Chondrocyte (in vitro differentiated cells): ENCODE data around the gene CLIC5. TPM values are rescaled to one million over a fixed set of nuclear protein-coding genes. Genes with fewer than 3 reads are reported as not detected.

ENCODE experiments used
- DNase-seq: peaks from one replicate; pipeline ENCODE4 v3.0.0; 2021; ENCODE audit warnings: mixed read lengths, low spot score
- H3K27ac Mint-ChIP-seq: one replicate; pipeline ENCODE4 v1.8.0; 2021; ENCODE audit warnings: mild to moderate bottlenecking, moderate library complexity, mixed read lengths; ENCODE audit not compliant: unreplicated experiment
- H3K27me3 Mint-ChIP-seq: 2 replicates; pipeline ENCODE4 v1.8.0; 2021; ENCODE audit warnings: low read depth, mixed read lengths
- H3K36me3 Mint-ChIP-seq: 2 replicates; pipeline ENCODE4 v1.8.0; 2021; ENCODE audit warnings: low read depth, mixed read lengths
- H3K4me1 Mint-ChIP-seq: 2 replicates; pipeline ENCODE4 v1.8.0; 2021; ENCODE audit warnings: low read depth, mild to moderate bottlenecking, mixed read lengths
- H3K4me3 Mint-ChIP-seq: one replicate; pipeline ENCODE4 v1.8.0; 2021; ENCODE audit warnings: mild to moderate bottlenecking, moderate library complexity, mixed read lengths; ENCODE audit not compliant: unreplicated experiment
- H3K9me3 Mint-ChIP-seq: 2 replicates; pipeline ENCODE4 v1.8.0; 2021; ENCODE audit warnings: low read depth, mixed read lengths
- total RNA-seq: library from RNA; stranded (reverse); gene quantifications from 3 replicates; pipeline ENCODE4 v1.2.1, GENCODE V29; 2021
- TF ChIP-seq, protein P1 (sequence below): fragments of 200-600 bp; sonication (generic); IDR thresholded peaks from 2 replicates; pipeline ENCODE4 v1.5.0; 2021; ENCODE audit warnings: antibody characterized with exemption, mild to moderate bottlenecking, moderate library complexity

The CLIC5 gene
- total RNA-seq, 1 donor from 2014 or later, result not detected

GRCh38 chr6:45930420-45931040, 85.1 kb downstream of the CLIC5 start:
- H3K9me3 Mint-ChIP-seq, result no peaks in the 10 kb centered on the region
- TF ChIP-seq, protein P1, sequence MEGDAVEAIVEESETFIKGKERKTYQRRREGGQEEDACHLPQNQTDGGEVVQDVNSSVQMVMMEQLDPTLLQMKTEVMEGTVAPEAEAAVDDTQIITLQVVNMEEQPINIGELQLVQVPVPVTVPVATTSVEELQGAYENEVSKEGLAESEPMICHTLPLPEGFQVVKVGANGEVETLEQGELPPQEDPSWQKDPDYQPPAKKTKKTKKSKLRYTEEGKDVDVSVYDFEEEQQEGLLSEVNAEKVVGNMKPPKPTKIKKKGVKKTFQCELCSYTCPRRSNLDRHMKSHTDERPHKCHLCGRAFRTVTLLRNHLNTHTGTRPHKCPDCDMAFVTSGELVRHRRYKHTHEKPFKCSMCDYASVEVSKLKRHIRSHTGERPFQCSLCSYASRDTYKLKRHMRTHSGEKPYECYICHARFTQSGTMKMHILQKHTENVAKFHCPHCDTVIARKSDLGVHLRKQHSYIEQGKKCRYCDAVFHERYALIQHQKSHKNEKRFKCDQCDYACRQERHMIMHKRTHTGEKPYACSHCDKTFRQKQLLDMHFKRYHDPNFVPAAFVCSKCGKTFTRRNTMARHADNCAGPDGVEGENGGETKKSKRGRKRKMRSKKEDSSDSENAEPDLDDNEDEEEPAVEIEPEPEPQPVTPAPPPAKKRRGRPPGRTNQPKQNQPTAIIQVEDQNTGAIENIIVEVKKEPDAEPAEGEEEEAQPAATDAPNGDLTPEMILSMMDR, result peak; percentile 99
- no peak for DNase-seq
- H3K27me3 Mint-ChIP-seq, result peaks cover 15% of the 10 kb centered on the region
- peaks cover 10% of the 10 kb centered on the region for H3K4me1 Mint-ChIP-seq
- H3K36me3 Mint-ChIP-seq, result no peaks in the 10 kb centered on the region
- H3K4me3 Mint-ChIP-seq, result no peak overlapping the region
- H3K27ac Mint-ChIP-seq, result no peak overlapping the region

- no peak for DNase-seq
- Mint-ChIP-seq H3K4me3 (no peak overlapping the region), H3K27ac (no peak overlapping the region), H3K4me1 (peaks cover 10% of the 10 kb centered on the region), H3K9me3 (no peaks in the 10 kb centered on the region), H3K36me3 (no peaks in the 10 kb centered on the region), H3K27me3 (peaks cover 15% of the 10 kb centered on the region)
- TF ChIP-seq, protein P1, result no peak
These were observed 86.0 kb downstream of the CLIC5 start for GRCh38 chr6:45929421-45930361.

DNA sequence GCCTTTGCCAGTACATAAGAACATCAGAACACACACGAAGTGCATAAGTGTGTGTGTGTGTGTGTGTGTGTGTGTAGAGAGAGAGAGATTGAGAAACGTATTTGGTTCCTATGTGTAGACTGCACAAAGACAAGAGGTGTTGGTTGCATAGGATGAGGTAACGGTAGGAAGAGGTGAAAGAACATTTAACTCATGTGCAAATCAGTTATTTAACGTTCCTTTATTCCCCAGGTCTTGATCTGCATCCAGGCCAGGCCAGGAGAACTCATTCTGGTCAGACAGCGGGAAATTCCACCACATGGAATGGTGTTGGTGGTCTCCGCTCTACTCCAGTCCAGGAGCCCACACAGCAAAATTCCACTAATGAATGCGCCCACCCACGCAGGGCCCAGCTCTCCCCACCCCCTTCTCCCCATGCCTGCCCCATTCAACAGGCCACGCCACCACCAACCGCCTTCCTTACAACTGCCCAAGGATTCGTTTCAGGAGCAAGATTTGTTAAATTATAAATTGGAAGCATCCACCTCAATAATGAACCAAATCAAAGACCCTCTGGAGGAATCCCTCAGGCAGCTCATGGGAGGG, 86.8 kb downstream of the CLIC5 start:
- TF ChIP-seq, protein P1, result no peak
- Mint-ChIP-seq H3K27me3 (peaks cover 15% of the 10 kb centered on the region), H3K9me3 (no peaks in the 10 kb centered on the region), H3K36me3 (no peaks in the 10 kb centered on the region), H3K4me1 (peaks cover 5% of the 10 kb centered on the region), H3K4me3 (no peak overlapping the region), H3K27ac (no peak overlapping the region)
- DNase-seq, result no peak

DNA sequence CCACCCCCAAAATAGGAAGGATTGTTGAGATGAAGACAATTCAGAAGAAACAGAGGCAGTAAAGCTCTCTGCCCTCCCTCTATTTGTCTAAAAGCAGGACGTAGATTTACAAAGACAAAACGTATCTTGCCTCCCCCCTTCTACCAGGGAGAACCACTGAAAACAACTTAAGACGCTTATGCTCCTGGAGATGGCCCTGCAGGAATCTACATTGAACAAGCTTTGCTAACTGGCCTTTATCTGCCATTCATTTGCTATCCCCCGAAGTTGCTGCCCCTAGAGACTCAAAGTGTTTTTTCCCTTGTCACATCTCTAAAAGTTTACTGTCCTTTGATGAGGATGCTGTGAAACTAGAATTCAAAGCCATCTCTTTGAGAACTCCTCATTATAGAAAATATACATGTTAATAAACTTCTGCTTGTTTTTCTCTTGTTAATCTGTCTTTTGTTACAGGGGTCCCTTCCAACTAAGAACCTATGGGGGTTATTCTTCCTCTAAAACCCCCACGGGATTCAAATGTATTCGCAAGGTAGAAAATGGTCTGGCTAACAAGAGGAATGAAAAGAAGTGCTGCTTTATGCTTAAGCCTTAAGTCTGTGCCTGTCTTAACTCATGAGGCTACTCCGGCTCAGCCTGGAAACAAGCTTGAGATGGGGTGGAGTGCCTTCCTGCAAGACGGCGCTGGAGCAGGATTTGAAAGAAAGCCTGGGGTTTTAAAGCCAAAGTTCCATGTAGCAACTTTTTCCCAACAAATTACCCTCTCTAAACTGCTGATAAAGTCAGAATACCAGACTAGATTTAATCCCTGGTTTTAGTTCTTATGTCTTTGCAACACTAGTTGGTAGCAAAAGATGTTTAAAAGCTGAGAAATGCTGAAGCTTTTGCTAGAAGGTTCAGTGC, 88.0 kb downstream of the CLIC5 start:
- Mint-ChIP-seq H3K4me1 (peaks cover 3% of the 10 kb centered on the region), H3K9me3 (no peaks in the 10 kb centered on the region), H3K27ac (no peak overlapping the region), H3K36me3 (no peaks in the 10 kb centered on the region), H3K4me3 (no peak overlapping the region), H3K27me3 (peaks cover 14% of the 10 kb centered on the region)
- TF ChIP-seq, protein P1, result no peak
- DNase-seq, result no peak
